Measurements from ENCODE around the gene IL17B.

IL17B gene

DNA sequence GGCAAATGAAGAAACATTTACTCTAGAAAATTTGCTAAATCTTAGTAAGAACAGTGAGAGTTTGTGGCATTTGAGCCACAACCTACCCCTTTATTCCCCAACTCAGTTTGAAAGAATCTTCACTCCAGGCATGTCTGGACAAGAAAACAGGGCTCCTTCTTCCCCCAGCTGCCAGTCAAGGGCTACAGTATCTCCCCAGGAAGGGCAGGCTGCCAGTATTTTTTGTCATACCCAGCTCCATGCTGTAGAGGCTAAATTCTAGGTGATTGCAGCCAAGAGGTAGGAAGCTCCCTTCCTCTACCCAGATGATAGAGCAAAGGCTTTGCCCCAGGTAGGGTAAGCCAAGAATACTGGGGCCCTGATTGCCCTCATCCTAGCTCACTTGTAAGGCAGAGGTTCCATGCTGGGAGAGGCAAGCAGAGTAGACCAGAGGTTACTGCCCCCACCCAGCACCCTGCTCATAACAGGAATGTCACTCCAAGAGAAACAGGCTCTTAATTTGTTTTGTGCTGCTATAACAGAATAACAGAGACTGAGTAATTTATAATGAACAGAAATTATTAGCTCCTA is 53.8 kb downstream of the IL17B start:
- Histone ChIP-seq H3K79me2 (ENCODE audit: control insufficient read depth, low read length) (no peaks in the 10 kb centered on the region), H3K4me2 (ENCODE audit: low read length) (no peak overlapping the region), H3K9me3 (ENCODE audit: control insufficient read depth, insufficient read depth, low read length) (no peaks in the 10 kb centered on the region), H3F3A (ENCODE audit: control insufficient read depth, insufficient read depth) (no peaks in the 10 kb centered on the region), H4K20me1 (ENCODE audit: control insufficient read depth, insufficient read depth, low read depth, low read length) (no peaks in the 10 kb centered on the region), H3K9me2 (replicated peaks; ENCODE audit: control insufficient read depth, low read length) (no peaks in the 10 kb centered on the region; the same call in 1 of the 2 replicates), H3K27me3 (ENCODE audit: control insufficient read depth, low read length) (no peaks in the 10 kb centered on the region), H3K4me3 (ENCODE audit: low read length) (no peak overlapping the region), H3K4me1 (ENCODE audit: control insufficient read depth, low read length) (no peaks in the 10 kb centered on the region), H3K36me3 (ENCODE audit: control insufficient read depth, low read length) (no peaks in the 10 kb centered on the region), H3K27ac (ENCODE audit: low read depth, low read length) (no peak overlapping the region)
- TF ChIP-seq EZH2phosphoT487 (IDR thresholded peaks at IDR 0.05; ENCODE audit: borderline replicate concordance, low read length) = no peak

GRCh38 chr5:149324641-149325040 is 54.5 kb downstream of the IL17B start:
- Histone ChIP-seq H4K20me1 (ENCODE audit: control insufficient read depth, insufficient read depth, low read depth, low read length) (no peaks in the 10 kb centered on the region), H3K9me3 (ENCODE audit: control insufficient read depth, insufficient read depth, low read length) (no peaks in the 10 kb centered on the region), H3K79me2 (ENCODE audit: control insufficient read depth, low read length) (no peaks in the 10 kb centered on the region), H3K27me3 (ENCODE audit: control insufficient read depth, low read length) (no peaks in the 10 kb centered on the region), H3K36me3 (ENCODE audit: control insufficient read depth, low read length) (no peaks in the 10 kb centered on the region), H3K27ac (ENCODE audit: low read depth, low read length) (no peak overlapping the region), H3K4me2 (ENCODE audit: low read length) (no peak overlapping the region), H3F3A (ENCODE audit: control insufficient read depth, insufficient read depth) (no peaks in the 10 kb centered on the region), H3K4me1 (ENCODE audit: control insufficient read depth, low read length) (no peaks in the 10 kb centered on the region), H3K9me2 (replicated peaks; ENCODE audit: control insufficient read depth, low read length) (no peaks in the 10 kb centered on the region; the same call in 1 of the 2 replicates), H3K4me3 (ENCODE audit: low read length) (no peak overlapping the region)
- no peak for TF ChIP-seq EZH2phosphoT487 (IDR thresholded peaks at IDR 0.05; ENCODE audit: borderline replicate concordance, low read length)
- TF ChIP-seq, protein P1, sequence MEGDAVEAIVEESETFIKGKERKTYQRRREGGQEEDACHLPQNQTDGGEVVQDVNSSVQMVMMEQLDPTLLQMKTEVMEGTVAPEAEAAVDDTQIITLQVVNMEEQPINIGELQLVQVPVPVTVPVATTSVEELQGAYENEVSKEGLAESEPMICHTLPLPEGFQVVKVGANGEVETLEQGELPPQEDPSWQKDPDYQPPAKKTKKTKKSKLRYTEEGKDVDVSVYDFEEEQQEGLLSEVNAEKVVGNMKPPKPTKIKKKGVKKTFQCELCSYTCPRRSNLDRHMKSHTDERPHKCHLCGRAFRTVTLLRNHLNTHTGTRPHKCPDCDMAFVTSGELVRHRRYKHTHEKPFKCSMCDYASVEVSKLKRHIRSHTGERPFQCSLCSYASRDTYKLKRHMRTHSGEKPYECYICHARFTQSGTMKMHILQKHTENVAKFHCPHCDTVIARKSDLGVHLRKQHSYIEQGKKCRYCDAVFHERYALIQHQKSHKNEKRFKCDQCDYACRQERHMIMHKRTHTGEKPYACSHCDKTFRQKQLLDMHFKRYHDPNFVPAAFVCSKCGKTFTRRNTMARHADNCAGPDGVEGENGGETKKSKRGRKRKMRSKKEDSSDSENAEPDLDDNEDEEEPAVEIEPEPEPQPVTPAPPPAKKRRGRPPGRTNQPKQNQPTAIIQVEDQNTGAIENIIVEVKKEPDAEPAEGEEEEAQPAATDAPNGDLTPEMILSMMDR (IDR thresholded peaks at IDR 0.05; ENCODE audit: low read depth, low read length, poor library complexity, severe bottlenecking) = no peak

Data from DOHH2 (cell line).